HFF-Myc (cell line): ENCODE measurements around the gene GRID1.

Source experiments
- DNase-seq: peaks from one replicate; pipeline ENCODE4 v3.0.0-alpha.2; 2011; ENCODE audit warnings: low read depth; ENCODE audit errors: extremely low read depth
- H3K4me3 ChIP-seq: replicated peaks from 2 replicates; pipeline ENCODE4 v1.5.1; 2011; ENCODE audit warnings: low read depth, mild to moderate bottlenecking, control low read depth, low read length
- CTCF ChIP-seq: IDR thresholded peaks from 2 replicates; pipeline ENCODE4 v1.5.1; 2012; ENCODE audit warnings: mild to moderate bottlenecking, low read depth, low read length, control low read depth; ENCODE audit errors: missing control alignments

Gene GRID1

DNA sequence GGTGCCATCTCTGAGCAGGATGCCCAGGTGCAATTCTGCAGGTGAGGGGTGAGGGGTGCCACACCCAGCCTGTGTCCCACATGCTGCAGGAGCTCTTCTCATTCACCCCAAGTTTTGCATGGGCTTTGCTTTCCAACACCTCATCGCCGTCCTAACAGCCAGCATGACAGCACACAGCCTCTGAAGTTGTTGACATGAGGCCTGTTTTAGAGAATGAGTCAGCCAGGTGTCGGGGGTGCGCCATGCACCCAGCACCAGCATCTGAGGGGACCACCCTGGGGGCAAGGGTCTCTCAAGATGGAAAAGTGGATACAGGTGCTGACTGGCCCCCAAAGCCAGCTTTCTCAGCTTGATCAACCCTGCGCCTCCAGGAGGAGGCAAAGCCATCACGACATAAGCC is 146.0 kb downstream of the GRID1 start:
- no peak overlapping the region for H3K4me3 ChIP-seq
- TF ChIP-seq CTCF: no peak
- no peak for DNase-seq

DNA sequence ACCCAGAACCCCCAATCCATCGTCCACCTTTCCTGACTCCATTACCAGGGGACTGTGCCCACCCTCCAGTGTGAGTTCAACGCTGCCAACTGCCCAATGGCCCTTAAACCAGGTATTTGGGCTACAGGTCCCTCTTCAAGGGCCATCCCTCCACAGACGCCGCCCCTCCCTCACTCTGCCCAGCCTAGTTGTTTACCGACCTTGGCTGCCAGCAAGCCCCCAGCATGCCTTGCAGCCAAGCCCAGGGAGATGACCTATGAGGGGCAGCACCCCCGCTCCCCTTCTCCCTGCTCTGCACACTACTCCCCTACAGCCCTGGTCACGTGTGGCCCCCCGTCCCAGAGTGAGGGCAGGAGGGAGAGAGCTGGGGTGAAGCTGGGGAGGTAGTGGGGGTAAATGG is 147.3 kb downstream of the GRID1 start:
- no peak for TF ChIP-seq CTCF
- H3K4me3 ChIP-seq: no peak overlapping the region
- DNase-seq: no peak

GRCh38 chr10:86218842-86219241 is 147.8 kb downstream of the GRID1 start:
- no peak overlapping the region for H3K4me3 ChIP-seq
- TF ChIP-seq CTCF: no peak
- DNase-seq: no peak

DNA sequence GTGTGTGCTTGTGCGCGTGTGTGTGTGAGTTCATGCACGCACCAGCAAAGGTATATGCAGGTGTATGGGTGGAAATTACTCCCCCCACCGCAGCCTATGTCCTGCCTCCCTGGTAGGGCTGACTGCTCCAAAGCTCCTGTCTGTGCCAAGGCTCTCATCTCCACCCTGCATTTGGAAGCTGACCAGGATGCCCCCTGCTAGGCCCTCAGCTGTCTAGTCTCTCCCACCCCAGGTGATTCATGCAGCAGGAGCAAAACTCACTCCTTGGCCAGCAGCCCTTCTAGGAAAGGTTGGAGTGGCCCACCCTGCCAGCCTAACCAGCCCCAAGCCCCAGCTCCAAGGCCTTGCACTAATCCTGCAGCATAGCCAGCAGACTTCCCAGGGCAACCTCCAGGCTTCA is 148.4 kb downstream of the GRID1 start:
- H3K4me3 ChIP-seq: no peak overlapping the region
- no peak for DNase-seq
- no peak for TF ChIP-seq CTCF

DNA sequence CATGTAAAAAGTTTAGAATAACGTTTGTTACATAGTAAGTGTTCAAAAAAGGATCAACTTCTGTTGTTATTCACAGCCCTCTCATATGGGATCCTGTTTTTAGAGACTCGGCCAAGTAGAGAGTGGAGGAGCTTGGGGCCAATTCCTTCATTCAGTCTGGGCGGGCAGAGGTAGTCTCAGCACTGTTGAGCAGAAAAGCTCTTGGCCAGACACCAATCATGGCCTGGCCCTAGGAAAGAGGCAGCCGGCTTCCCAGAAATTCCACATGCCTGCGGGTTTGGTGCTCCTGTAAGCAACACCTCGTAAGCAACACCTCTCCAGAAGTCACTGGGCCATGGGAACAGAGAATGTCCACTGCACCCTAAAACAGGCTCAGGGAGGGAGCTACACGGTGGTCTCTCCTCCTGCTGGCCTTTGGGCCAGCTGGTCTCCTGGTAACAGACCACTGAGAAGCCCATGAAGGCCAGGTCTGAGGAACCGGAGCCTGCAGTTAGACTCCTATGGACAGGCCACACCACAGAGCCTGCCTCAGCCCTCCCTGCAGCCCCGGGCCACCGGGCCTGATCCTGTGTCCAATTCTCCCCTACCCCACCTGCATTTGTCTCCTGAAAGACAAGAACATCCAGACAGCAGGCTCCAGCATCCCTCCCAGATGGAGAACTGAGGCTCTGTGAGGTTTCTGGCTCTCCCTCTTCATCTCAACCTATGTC is 149.1 kb downstream of the GRID1 start:
- no peak for TF ChIP-seq CTCF
- no peak for DNase-seq
- no peak overlapping the region for H3K4me3 ChIP-seq

DNA sequence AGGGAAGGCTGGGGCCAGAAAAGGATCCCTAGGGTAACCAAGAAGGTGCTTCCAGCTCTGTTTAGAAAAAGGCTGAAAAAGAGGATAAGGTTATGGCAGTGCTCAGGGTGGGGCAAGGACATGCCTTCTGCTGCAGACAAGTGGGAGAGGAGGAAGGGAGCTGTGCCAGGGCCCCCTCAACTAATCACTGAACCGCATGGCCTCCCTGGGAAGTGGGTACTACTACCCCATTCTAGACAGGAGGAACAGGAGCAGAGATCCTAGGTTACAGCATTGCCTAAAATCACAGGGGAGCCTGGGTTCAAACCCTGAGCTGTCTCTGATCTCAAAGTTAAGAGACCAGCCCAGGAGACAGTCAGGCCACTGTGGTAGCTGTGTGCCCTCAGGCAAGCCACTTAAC is 149.7 kb downstream of the GRID1 start:
- H3K4me3 ChIP-seq: no peak overlapping the region
- TF ChIP-seq CTCF: no peak
- no peak for DNase-seq

- H3K4me3 ChIP-seq: no peak overlapping the region
- no peak for DNase-seq
- no peak for TF ChIP-seq CTCF
Observed at GRCh38 chr10:86215712-86216111, 150.9 kb downstream of the GRID1 start.
